Mesothelial cell of epicardium (in vitro differentiated cells): ENCODE results near the gene MIOX. TPM values are rescaled to one million over a fixed set of nuclear protein-coding genes. Genes with fewer than 3 reads are reported as not detected.

Source experiments
- DNase-seq, 2 experiments: peaks; one replicate each; pipeline ENCODE4 v3.0.0; 2021; ENCODE audit warnings: low spot score in 2 of 2; ENCODE audit not compliant: unreplicated experiment in 2 of 2
- H3K27ac Mint-ChIP-seq: 2 replicates; pipeline ENCODE4 v1.8.0; 2021; ENCODE audit warnings: mixed read lengths
- H3K27me3 Mint-ChIP-seq: 2 replicates; pipeline ENCODE4 v1.8.0; 2021; ENCODE audit warnings: low read depth, mixed read lengths
- H3K36me3 Mint-ChIP-seq: 2 replicates; pipeline ENCODE4 v1.8.0; 2021; ENCODE audit warnings: mixed read lengths
- H3K4me1 Mint-ChIP-seq: 2 replicates; pipeline ENCODE4 v1.8.0; 2021; ENCODE audit warnings: mixed read lengths
- H3K4me3 Mint-ChIP-seq: 2 replicates; pipeline ENCODE4 v1.8.0; 2021; ENCODE audit warnings: mild to moderate bottlenecking, moderate library complexity, mixed read lengths
- H3K9me3 Mint-ChIP-seq: 2 replicates; pipeline ENCODE4 v1.8.0; 2021; ENCODE audit warnings: mixed read lengths
- total RNA-seq: library from RNA; stranded (reverse); gene quantifications from 3 replicates; pipeline ENCODE4 v1.2.1, GENCODE V29; 2021
- TF ChIP-seq, protein P1 (sequence below): fragments of 200-600 bp; sonication (generic); IDR thresholded peaks from one replicate; pipeline ENCODE4 v1.5.0; 2021; ENCODE audit warnings: antibody characterized with exemption; ENCODE audit not compliant: unreplicated experiment

MIOX gene
- total RNA-seq, 1 donor from 2014 or later: 0.34 TPM

DNA sequence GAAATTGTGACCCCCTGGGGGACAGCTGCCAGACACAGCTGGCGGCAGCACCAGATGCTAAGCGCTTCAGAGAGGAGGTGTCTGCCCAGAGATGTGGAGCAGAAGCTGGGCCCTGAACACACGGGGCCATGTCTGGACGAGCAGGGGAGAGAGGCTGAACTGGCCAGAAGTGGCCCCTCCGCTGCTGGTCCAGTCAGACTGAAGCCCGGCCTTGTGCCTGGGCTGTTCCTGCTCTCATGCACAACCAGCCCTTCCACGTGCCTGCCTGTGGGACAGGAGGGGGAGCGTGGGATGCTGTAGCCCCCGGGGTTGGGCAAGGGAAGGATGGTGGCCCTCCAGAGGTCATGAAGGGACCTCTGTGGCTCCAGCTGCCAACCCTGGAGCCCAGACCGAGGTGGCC lies 3.6 kb upstream of the MIOX start:
- TF ChIP-seq, protein P1, sequence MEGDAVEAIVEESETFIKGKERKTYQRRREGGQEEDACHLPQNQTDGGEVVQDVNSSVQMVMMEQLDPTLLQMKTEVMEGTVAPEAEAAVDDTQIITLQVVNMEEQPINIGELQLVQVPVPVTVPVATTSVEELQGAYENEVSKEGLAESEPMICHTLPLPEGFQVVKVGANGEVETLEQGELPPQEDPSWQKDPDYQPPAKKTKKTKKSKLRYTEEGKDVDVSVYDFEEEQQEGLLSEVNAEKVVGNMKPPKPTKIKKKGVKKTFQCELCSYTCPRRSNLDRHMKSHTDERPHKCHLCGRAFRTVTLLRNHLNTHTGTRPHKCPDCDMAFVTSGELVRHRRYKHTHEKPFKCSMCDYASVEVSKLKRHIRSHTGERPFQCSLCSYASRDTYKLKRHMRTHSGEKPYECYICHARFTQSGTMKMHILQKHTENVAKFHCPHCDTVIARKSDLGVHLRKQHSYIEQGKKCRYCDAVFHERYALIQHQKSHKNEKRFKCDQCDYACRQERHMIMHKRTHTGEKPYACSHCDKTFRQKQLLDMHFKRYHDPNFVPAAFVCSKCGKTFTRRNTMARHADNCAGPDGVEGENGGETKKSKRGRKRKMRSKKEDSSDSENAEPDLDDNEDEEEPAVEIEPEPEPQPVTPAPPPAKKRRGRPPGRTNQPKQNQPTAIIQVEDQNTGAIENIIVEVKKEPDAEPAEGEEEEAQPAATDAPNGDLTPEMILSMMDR: no peak
- Mint-ChIP-seq H3K4me1 (no peaks in the 10 kb centered on the region), H3K4me3 (no peak overlapping the region), H3K27me3 (peaks cover 52% of the 10 kb centered on the region), H3K9me3 (no peaks in the 10 kb centered on the region), H3K36me3 (no peaks in the 10 kb centered on the region), H3K27ac (no peak overlapping the region)
- no peak for DNase-seq

DNA sequence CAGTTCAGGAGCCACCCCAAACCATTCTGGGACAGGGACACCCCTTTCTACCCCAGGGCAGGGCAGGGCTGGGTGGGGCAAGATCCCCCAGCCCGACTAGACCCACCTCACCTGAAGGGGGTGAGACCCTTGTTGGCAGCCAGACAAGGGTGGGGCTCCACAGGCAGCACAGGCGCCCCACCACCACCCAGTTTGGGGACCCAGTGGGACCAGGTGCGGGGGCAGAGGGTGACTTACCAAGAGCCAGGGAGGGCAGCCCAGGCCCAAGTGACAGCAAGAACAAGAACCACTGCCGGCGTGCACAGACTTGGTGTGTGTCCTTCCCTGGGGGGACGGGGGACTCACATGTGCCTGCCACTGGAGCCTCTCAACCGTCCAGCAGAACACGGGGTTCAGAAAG lies 3.1 kb upstream of the MIOX start:
- H3K36me3 Mint-ChIP-seq: no peaks in the 10 kb centered on the region
- H3K9me3 Mint-ChIP-seq: no peaks in the 10 kb centered on the region
- no peaks in the 10 kb centered on the region for H3K4me1 Mint-ChIP-seq
- H3K27ac Mint-ChIP-seq: no peak overlapping the region
- DNase-seq: no peak
- TF ChIP-seq, protein P1: no peak
- H3K4me3 Mint-ChIP-seq: no peak overlapping the region
- H3K27me3 Mint-ChIP-seq: peaks cover 48% of the 10 kb centered on the region

DNA sequence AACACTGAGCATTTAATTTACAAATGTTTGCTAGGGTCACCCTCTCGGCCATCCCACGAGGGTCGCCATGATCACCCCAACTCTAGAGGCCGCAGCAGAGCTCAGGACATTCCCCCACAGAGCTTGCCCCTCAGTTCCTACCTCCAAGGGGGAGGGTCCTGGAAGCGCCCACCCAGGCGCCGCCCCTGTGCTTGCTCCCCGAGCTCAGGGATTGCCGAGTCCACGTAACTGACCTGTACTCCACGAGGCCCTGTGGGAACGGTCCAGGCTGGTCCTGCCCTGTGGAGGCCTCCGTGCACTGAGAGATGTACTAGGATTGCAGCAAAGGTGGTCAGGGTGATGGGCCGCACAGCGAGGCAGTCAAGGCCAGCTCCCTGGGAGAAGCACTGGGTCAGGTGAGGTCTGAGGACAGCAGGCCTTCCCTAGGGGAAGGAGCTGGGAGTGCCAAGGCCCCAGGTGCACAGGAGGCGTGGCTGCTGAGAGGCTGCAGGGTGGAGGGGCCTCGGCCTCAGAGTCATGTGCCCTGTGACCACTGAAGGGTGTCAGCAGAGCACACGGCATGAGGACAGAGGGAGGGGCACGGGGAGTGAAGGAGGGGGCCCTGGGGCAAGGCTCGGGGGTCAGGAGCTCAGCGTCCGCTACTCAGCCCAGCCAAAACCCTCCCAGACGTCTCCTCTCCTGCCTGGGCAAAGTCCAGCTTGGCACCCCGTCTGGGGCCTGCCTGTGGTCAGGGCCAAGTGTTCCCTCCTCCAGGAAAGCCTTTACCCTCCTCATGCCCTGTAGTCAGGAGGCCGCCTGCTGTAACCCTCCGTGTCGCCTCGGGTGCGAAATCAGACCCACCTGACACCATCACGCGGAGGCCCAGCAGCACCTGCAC lies 2.4 kb upstream of the MIOX start:
- Mint-ChIP-seq H3K9me3 (no peaks in the 10 kb centered on the region), H3K27me3 (peaks cover 42% of the 10 kb centered on the region), H3K4me3 (no peak overlapping the region), H3K36me3 (no peaks in the 10 kb centered on the region), H3K27ac (no peak overlapping the region), H3K4me1 (no peaks in the 10 kb centered on the region)
- TF ChIP-seq, protein P1: no peak
- DNase-seq: no peak

DNA sequence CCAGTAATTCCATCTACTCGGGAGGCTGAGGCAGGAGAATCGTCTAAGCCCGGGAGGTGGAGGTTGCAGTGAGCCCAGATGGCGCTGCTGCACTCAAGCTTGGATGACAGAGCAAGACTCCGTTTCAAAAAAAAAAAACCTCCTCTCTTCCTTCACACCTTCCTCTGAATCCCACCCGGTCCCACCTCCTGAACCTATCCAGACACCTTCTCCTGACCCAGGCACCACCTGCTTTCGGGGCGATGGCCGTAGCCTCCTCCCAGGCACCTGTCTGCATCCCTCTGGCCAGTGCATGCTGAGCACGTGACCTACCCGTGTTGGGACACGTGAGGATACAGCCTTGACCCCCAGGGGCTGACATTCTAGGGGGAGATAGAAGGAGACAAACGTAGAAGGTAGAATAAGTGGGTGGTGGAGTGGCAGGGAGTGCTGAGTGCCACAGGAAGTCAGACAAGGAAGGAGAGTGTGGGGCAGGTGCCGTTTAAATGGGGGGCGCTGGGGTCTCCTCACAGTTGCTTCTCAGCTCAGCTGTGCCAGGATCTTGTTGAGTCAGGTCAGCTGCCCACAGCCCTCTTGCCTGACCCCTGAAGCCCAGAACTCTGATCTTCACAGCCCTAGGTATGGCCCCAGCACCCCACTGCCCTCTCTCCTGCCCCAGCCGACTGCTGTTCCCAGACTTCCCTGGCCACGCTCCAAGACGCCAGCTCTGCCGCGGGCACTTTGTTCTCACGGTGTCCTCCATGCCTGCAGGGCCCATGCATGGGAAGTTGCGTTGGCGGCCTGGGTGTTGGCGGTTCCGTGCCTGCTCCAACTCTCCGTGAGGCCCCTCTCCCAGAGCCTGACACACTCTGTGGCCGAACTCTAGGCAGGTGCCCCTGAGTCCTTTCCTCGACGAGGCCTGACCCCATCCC lies 1.2 kb upstream of the MIOX start:
- peaks cover 29% of the 10 kb centered on the region for H3K27me3 Mint-ChIP-seq
- no peaks in the 10 kb centered on the region for H3K36me3 Mint-ChIP-seq
- no peak overlapping the region for H3K4me3 Mint-ChIP-seq
- H3K27ac Mint-ChIP-seq: no peak overlapping the region
- no peaks in the 10 kb centered on the region for H3K9me3 Mint-ChIP-seq
- TF ChIP-seq, protein P1: no peak
- no peak for DNase-seq
- H3K4me1 Mint-ChIP-seq: no peaks in the 10 kb centered on the region

DNA sequence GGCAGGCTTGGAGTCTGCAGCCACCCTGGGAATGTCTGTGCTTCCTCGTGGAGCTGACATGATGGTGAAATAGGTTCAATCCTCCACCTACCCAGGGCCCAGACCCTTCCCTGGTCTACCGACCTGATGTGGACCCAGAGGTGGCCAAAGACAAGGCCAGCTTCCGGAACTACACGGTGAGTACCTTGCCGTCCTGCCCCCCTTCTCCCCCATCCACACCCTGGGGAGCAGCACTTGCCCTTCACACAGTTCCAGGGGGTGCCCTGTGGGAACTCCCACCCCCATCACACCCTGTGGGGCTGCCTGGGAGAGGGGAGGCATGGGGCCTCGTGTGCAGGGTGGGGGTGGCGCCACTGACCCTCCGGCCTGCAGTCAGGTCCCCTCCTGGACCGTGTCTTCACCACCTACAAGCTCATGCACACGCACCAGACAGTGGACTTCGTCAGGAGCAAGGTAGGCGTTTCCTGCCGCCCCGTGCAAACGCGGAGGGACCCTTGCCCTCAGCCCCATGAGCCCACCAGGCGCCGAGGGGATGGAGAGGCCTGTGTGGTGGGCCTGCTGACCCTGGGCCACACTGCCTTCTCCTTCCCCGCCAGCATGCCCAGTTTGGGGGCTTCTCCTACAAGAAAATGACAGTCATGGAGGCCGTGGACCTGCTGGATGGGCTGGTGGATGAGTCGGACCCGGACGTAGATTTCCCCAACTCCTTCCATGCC lies 789 bp downstream of the MIOX start:
- DNase-seq: no peak
- H3K27me3 Mint-ChIP-seq: peaks cover 19% of the 10 kb centered on the region
- no peaks in the 10 kb centered on the region for H3K4me1 Mint-ChIP-seq
- H3K9me3 Mint-ChIP-seq: no peaks in the 10 kb centered on the region
- no peak overlapping the region for H3K4me3 Mint-ChIP-seq
- TF ChIP-seq, protein P1: no peak
- H3K36me3 Mint-ChIP-seq: no peaks in the 10 kb centered on the region
- no peak overlapping the region for H3K27ac Mint-ChIP-seq
